ENCODE results near the gene DNAJC27.

DNA sequence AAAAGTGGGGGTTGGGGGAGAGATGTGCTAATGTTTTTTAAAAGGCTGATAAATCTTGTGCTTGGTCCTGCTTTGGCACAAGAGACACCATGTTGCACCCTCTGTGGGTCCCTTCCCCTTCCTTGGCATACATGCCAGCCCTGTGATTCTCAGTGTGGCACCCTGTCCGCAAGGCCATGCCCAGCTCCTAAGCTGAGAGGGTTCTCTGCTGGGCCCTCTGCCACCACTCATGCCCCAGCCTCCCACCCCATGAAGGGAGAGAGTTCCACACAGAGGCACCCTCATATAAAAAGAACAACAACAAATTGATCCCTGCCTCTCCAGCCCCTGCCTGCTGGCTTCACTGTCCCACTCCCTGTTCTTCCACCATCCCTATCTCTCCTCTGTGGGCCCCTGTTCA is 49.2 kb downstream of the DNAJC27 start:
- no peak for TF ChIP-seq EZH2 (IDR thresholded peaks at IDR 0.05; ENCODE audit: insufficient read depth, poor library complexity, severe bottlenecking)
- TF ChIP-seq EZH2phosphoT487 (IDR thresholded peaks at IDR 0.05; ENCODE audit: insufficient read depth, low read depth), result no peak
